Lung (tissue), 12 donors: Measurements from ENCODE around the gene CNOT11. TPM values are rescaled to one million over a fixed set of nuclear protein-coding genes. Genes with fewer than 3 reads are reported as not detected.
"Not testable (repeated sequence)": the region's sequence is repeated elsewhere in the genome, so short reads cannot be mapped to it uniquely, and the experiment has no call there.

Experiments used
- ATAC-seq: fragments of 200-7000 bp; cut with Tn5 transposase; one replicate; pipeline ENCODE4 v1.9.1; 2020; ENCODE audit warnings: moderate number of reproducible peaks; ENCODE audit not compliant: insufficient read depth, low FRiP score
- DNase-seq, 3 donors: peaks; one replicate each; pipeline ENCODE4 v3.0.0-alpha.2; 2013 to 2017
- H3K27ac ChIP-seq, 2 donors: one replicate each; pipeline ENCODE4 v1.5.1; 2013; ENCODE audit warnings: mild to moderate bottlenecking in 2 of 2, moderate library complexity in 2 of 2, control low read depth in 1 of 2, inconsistent platforms in 1 of 2, low read depth in 1 of 2, low read length in 1 of 2
- H3K27me3 ChIP-seq, 3 donors: one replicate each; pipeline ENCODE4 v1.5.1; 2013; ENCODE audit warnings: low read length in 2 of 3; ENCODE audit not compliant: control insufficient read depth in 3 of 3, insufficient read depth in 3 of 3
- H3K36me3 ChIP-seq, 4 donors: one replicate each; pipeline ENCODE4 v1.5.1; 2013; ENCODE audit warnings: low read length in 4 of 4, mild to moderate bottlenecking in 1 of 4, moderate library complexity in 1 of 4; ENCODE audit not compliant: control insufficient read depth in 4 of 4, insufficient read depth in 4 of 4
- H3K4me1 ChIP-seq, 5 donors: one replicate each; pipeline ENCODE4 v1.5.1; 2013; ENCODE audit warnings: low read length in 5 of 5, mild to moderate bottlenecking in 2 of 5, moderate library complexity in 1 of 5; ENCODE audit not compliant: control insufficient read depth in 5 of 5, insufficient read depth in 5 of 5
- H3K4me3 ChIP-seq: one replicate; pipeline ENCODE4 v1.5.1; 2013; ENCODE audit warnings: mild to moderate bottlenecking, control low read depth, moderate library complexity
- H3K9ac ChIP-seq, 2 donors: one replicate each; pipeline ENCODE4 v1.5.1; 2013; ENCODE audit warnings: low read length in 2 of 2, control low read depth in 1 of 2; ENCODE audit not compliant: insufficient read depth in 1 of 2
- H3K9me3 ChIP-seq, 4 donors: one replicate each; pipeline ENCODE4 v1.5.1; 2013; ENCODE audit warnings: low read length in 3 of 4, mild to moderate bottlenecking in 1 of 4, moderate library complexity in 1 of 4; ENCODE audit not compliant: control insufficient read depth in 4 of 4, insufficient read depth in 3 of 4
- CTCF ChIP-seq: IDR thresholded peaks from 2 replicates; pipeline ENCODE4 v1.5.1; 2012; ENCODE audit warnings: mild to moderate bottlenecking; ENCODE audit errors: control extremely low read depth, extremely low read depth
- WGBS, 2 donors: extraction: QIAGEN DNeasy Blood & Tissue Kit; methylation state at CpG; one replicate each; pipeline ENCODE4 v1.1.7; 2013; 5-methylcytosine and 5-hydroxymethylcytosine counted together
- polyA plus RNA-seq, 2 donors: library from polyadenylated mRNA; stranded (reverse); fragments of 200-250 nt; gene quantifications; one replicate each; pipeline ENCODE4 v1.2.1, GENCODE V29; 2013
- total RNA-seq, 2 donors: library from RNA; depleted of rRNA in 1 of 2; stranded (reverse); fragments of >200 nt in 1 of 2; gene quantifications; one replicate each; pipeline ENCODE4 v1.2.1, GENCODE V29; 2014 to 2021
- donor health status: control.
- donor health status: control.
- donor health status: Bipolar disorder and iron deficiency.
- donor health status: healthy.
- donor health status: DM: yes; HTN: yes; CAD: no.

Gene CNOT11
- total and polyA plus RNA-seq, 4 donors: 16.4 to 32.5 (median 23.7) TPM

- H3K27ac ChIP-seq: peak overlapping the region in 1 of 2 donors; percentile 30
- WGBS, 2 donors: 11 to 25% methylated on average over 2 of the region's 2 CpGs
- not testable (repeated sequence) for H3K27me3 ChIP-seq, H3K4me3 ChIP-seq, ATAC-seq, H3K9ac ChIP-seq, H3K36me3 ChIP-seq, H3K9me3 ChIP-seq
- peak; percentile 25 for TF ChIP-seq CTCF
- H3K4me1 ChIP-seq: peaks cover 0 to 15% (median 1%) of the 10 kb centered on the region in 5 donors
- peak in 2 of 3 donors; percentile 50 to 67 for DNase-seq
Observed at GRCh38 chr2:101240694-101241093, 12.0 kb upstream of the CNOT11 start.

GRCh38 chr2:101241158-101241557, 11.5 kb upstream of the CNOT11 start:
- Histone ChIP-seq H3K27me3 (no peaks in the 10 kb centered on the region), H3K36me3 (no peaks in the 10 kb centered on the region), H3K4me1 (peaks cover 0 to 18% (median 1%) of the 10 kb centered on the region in 5 donors), H3K4me3 (no peak overlapping the region), H3K9me3 (no peaks in the 10 kb centered on the region), H3K27ac (peak overlapping the region in 1 of 2 donors; percentile 30), H3K9ac (no peak overlapping the region)
- WGBS, 2 donors: 72 to 84% methylated on average over 5 of the region's 5 CpGs
- ATAC-seq: no peak
- peak in 2 of 3 donors; percentile 45 to 52 for DNase-seq
- no peak for TF ChIP-seq CTCF

- H3K4me1 ChIP-seq, H3K27me3 ChIP-seq, H3K9ac ChIP-seq, H3K36me3 ChIP-seq, DNase-seq, H3K27ac ChIP-seq, ATAC-seq, H3K4me3 ChIP-seq, H3K9me3 ChIP-seq: not testable (repeated sequence)
- 68 to 87% methylated on average over 4 of the region's 4 CpGs for whole genome bisulfite sequencing, 2 donors
Observed at GRCh38 chr2:101244373-101244772, 8.3 kb upstream of the CNOT11 start.

- H3K27ac ChIP-seq, H3K4me3 ChIP-seq, H3K27me3 ChIP-seq, ATAC-seq, H3K36me3 ChIP-seq, H3K4me1 ChIP-seq, DNase-seq, H3K9me3 ChIP-seq, H3K9ac ChIP-seq: not testable (repeated sequence)
- 91 to 94% methylated on average over 12 of the region's 12 CpGs for WGBS, 2 donors
Observed at GRCh38 chr2:101244899-101245298, 7.8 kb upstream of the CNOT11 start.

- ATAC-seq, H3K4me1 ChIP-seq: not testable (repeated sequence)
- 96% methylated on average over 5 of the region's 5 CpGs for WGBS, 2 donors
Observed at GRCh38 chr2:101245468-101245867, 7.2 kb upstream of the CNOT11 start.

GRCh38 chr2:101248756-101249155, 3.9 kb upstream of the CNOT11 start:
- not testable (repeated sequence) for H3K4me3 ChIP-seq, H3K9me3 ChIP-seq, H3K9ac ChIP-seq, H3K27ac ChIP-seq, H3K27me3 ChIP-seq, ATAC-seq, DNase-seq, H3K36me3 ChIP-seq
- peaks cover 0 to 13% (median 4%) of the 10 kb centered on the region in 5 donors for H3K4me1 ChIP-seq
- 81 to 82% methylated on average over 5 of the region's 5 CpGs for WGBS, 2 donors

More at GRCh38 chr2:101245468-101245867, 7.2 kb upstream of the CNOT11 start:
- not testable (repeated sequence) for H3K9ac ChIP-seq, H3K27me3 ChIP-seq, H3K9me3 ChIP-seq, H3K27ac ChIP-seq, DNase-seq, H3K4me3 ChIP-seq, H3K36me3 ChIP-seq
